ENCODE results near the gene MAP4K4. TPM values are rescaled to one million over a fixed set of nuclear protein-coding genes. Genes with fewer than 3 reads are reported as not detected.

MAP4K4 gene
- total and polyA plus RNA-seq, 4 donors = 19.7 to 91.7 (median 54.0) TPM

- ATAC-seq (ENCODE audit: insufficient read depth, low FRiP score) (no peak), DNase-seq (no peak)
- Histone ChIP-seq H3K27me3 (ENCODE audit: control insufficient read depth in 3 of 3, insufficient read depth in 3 of 3, low read length in 2 of 3) (no peaks in the 10 kb centered on the region), H3K4me3 (no peak overlapping the region), H3K4me1 (ENCODE audit: control insufficient read depth in 5 of 5, insufficient read depth in 5 of 5, low read length in 5 of 5) (peaks cover 0 to 18% (median 15%) of the 10 kb centered on the region in 5 donors), H3K27ac (ENCODE audit: low read depth in 1 of 2, low read length in 1 of 2) (no peak overlapping the region), H3K9me3 (ENCODE audit: control insufficient read depth in 4 of 4, insufficient read depth in 3 of 4, low read length in 3 of 4) (no peaks in the 10 kb centered on the region), H3K36me3 (ENCODE audit: control insufficient read depth in 4 of 4, insufficient read depth in 4 of 4, low read length in 4 of 4) (peaks cover 14 to 68% (median 44%) of the 10 kb centered on the region in 4 donors), H3K9ac (ENCODE audit: insufficient read depth in 1 of 2, low read length in 2 of 2) (no peak overlapping the region)
- TF ChIP-seq, protein P1, sequence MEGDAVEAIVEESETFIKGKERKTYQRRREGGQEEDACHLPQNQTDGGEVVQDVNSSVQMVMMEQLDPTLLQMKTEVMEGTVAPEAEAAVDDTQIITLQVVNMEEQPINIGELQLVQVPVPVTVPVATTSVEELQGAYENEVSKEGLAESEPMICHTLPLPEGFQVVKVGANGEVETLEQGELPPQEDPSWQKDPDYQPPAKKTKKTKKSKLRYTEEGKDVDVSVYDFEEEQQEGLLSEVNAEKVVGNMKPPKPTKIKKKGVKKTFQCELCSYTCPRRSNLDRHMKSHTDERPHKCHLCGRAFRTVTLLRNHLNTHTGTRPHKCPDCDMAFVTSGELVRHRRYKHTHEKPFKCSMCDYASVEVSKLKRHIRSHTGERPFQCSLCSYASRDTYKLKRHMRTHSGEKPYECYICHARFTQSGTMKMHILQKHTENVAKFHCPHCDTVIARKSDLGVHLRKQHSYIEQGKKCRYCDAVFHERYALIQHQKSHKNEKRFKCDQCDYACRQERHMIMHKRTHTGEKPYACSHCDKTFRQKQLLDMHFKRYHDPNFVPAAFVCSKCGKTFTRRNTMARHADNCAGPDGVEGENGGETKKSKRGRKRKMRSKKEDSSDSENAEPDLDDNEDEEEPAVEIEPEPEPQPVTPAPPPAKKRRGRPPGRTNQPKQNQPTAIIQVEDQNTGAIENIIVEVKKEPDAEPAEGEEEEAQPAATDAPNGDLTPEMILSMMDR (IDR thresholded peaks at IDR 0.05; ENCODE audit: control extremely low read depth, extremely low read depth) = no peak
- 42 to 63% methylated on average over 1 of the region's 1 CpG for WGBS, 2 donors
Observed at GRCh38 chr2:101842471-101842870, 145.0 kb downstream of the MAP4K4 start.

GRCh38 chr2:101843048-101843447, 145.5 kb downstream of the MAP4K4 start:
- Histone ChIP-seq H3K9ac (ENCODE audit: insufficient read depth in 1 of 2, low read length in 2 of 2) (no peak overlapping the region), H3K9me3 (ENCODE audit: control insufficient read depth in 4 of 4, insufficient read depth in 3 of 4, low read length in 3 of 4) (no peaks in the 10 kb centered on the region), H3K36me3 (ENCODE audit: control insufficient read depth in 4 of 4, insufficient read depth in 4 of 4, low read length in 4 of 4) (peaks cover 14 to 67% (median 45%) of the 10 kb centered on the region in 4 donors), H3K27me3 (ENCODE audit: control insufficient read depth in 3 of 3, insufficient read depth in 3 of 3, low read length in 2 of 3) (no peaks in the 10 kb centered on the region), H3K27ac (ENCODE audit: low read depth in 1 of 2, low read length in 1 of 2) (no peak overlapping the region), H3K4me1 (ENCODE audit: control insufficient read depth in 5 of 5, insufficient read depth in 5 of 5, low read length in 5 of 5) (peaks cover 0 to 18% (median 15%) of the 10 kb centered on the region in 5 donors), H3K4me3 (no peak overlapping the region)
- ATAC-seq (ENCODE audit: insufficient read depth, low FRiP score) = no peak
- DNase-seq = peak in 1 of 3 donors; percentile 43
- 76 to 87% methylated on average over 2 of the region's 2 CpGs for WGBS, 2 donors
- TF ChIP-seq, protein P1 (IDR thresholded peaks at IDR 0.05; ENCODE audit: control extremely low read depth, extremely low read depth) = no peak

DNA sequence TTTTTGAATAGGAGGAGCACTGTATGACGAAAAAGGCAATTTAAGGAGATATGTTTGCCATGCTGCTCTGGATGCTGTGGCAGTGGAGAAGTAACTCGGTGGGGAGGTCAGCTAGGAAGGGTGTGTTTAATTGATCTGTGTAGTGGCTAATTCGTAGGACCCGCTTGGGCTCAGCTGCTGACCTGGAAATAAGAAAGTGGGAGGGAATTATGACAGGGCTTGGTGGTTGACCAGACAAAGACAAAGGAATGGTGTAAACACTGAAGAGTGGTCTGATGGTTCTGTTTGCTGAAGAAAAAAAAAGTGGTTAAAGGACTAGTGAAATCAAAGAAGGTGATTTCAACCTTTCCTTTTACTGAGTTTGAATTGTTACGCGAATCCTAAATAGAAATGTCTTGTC, 146.0 kb downstream of the MAP4K4 start:
- peak overlapping the region in 1 of 2 donors; percentile 4 for H3K27ac ChIP-seq (ENCODE audit: low read depth in 1 of 2, low read length in 1 of 2)
- H3K27me3 ChIP-seq (ENCODE audit: control insufficient read depth in 3 of 3, insufficient read depth in 3 of 3, low read length in 2 of 3) = no peaks in the 10 kb centered on the region
- no peak for ATAC-seq (ENCODE audit: insufficient read depth, low FRiP score)
- 81 to 83% methylated on average over 6 of the region's 6 CpGs for WGBS, 2 donors
- peaks cover 0 to 19% (median 17%) of the 10 kb centered on the region in 5 donors for H3K4me1 ChIP-seq (ENCODE audit: control insufficient read depth in 5 of 5, insufficient read depth in 5 of 5, low read length in 5 of 5)
- TF ChIP-seq, protein P1 (IDR thresholded peaks at IDR 0.05; ENCODE audit: control extremely low read depth, extremely low read depth) = no peak
- H3K36me3 ChIP-seq (ENCODE audit: control insufficient read depth in 4 of 4, insufficient read depth in 4 of 4, low read length in 4 of 4) = peaks cover 14 to 70% (median 47%) of the 10 kb centered on the region in 4 donors
- no peak for DNase-seq
- H3K4me3 ChIP-seq = no peak overlapping the region
- no peak overlapping the region for H3K9ac ChIP-seq (ENCODE audit: insufficient read depth in 1 of 2, low read length in 2 of 2)
- no peaks in the 10 kb centered on the region for H3K9me3 ChIP-seq (ENCODE audit: control insufficient read depth in 4 of 4, insufficient read depth in 3 of 4, low read length in 3 of 4)

All from lung (tissue), 12 donors.